Endothelial cell of umbilical vein (primary cell): Measurements from ENCODE around the gene OTULINL.

Experiments used
- CTCF ChIP-seq, 2 donors: IDR thresholded peaks; 1 replicate in 1 of 2; 2 replicates in 1 of 2; pipeline ENCODE4 v1.5.1; 2011; ENCODE audit warnings: low read length in 2 of 2, mild to moderate bottlenecking in 2 of 2, moderate library complexity in 2 of 2, control low read depth in 1 of 2, inconsistent platforms in 1 of 2, low read depth in 1 of 2; ENCODE audit not compliant: insufficient read depth in 1 of 2; ENCODE audit errors: extremely low read depth in 1 of 2
- EZH2 ChIP-seq: IDR thresholded peaks from 2 replicates; pipeline ENCODE4 v1.6.1; 2012; ENCODE audit warnings: borderline replicate concordance, low read depth, mild to moderate bottlenecking, moderate library complexity, low read length, inconsistent platforms; ENCODE audit not compliant: severe bottlenecking
- FOS ChIP-seq: IDR thresholded peaks from 2 replicates; pipeline ENCODE4 v1.6.1; 2011; ENCODE audit warnings: mild to moderate bottlenecking, low read length, moderate library complexity, borderline replicate concordance; ENCODE audit not compliant: insufficient read depth
- GATA2 ChIP-seq: IDR thresholded peaks from 2 replicates; pipeline ENCODE4 v1.7.0; 2011; ENCODE audit warnings: low read depth, mild to moderate bottlenecking, moderate library complexity, mixed read lengths, low read length; ENCODE audit not compliant: insufficient read length, insufficient read depth
- JUN ChIP-seq: IDR thresholded peaks from 2 replicates; pipeline ENCODE4 v1.6.1; 2011; ENCODE audit warnings: borderline replicate concordance, low read depth; ENCODE audit not compliant: insufficient read length, insufficient read depth
- MAX ChIP-seq: IDR thresholded peaks from 2 replicates; pipeline ENCODE4 v1.6.1; 2011; ENCODE audit not compliant: insufficient read depth, insufficient read length
- MYC ChIP-seq: IDR thresholded peaks from one replicate; pipeline ENCODE4 v1.6.1; 2011; ENCODE audit warnings: mild to moderate bottlenecking, low read depth, low read length
- POLR2A ChIP-seq: IDR thresholded peaks from 2 replicates; pipeline ENCODE4 v1.6.1; 2012; ENCODE audit warnings: low read depth, mild to moderate bottlenecking, control low read depth, low read length
- POLR2AphosphoS5 ChIP-seq: IDR thresholded peaks from 2 replicates; pipeline ENCODE4 v1.6.1; 2012; ENCODE audit warnings: low read depth, mild to moderate bottlenecking, control low read depth, low read length, moderate library complexity; ENCODE audit not compliant: insufficient read depth

- TF ChIP-seq POLR2A, result no peak
- no peak for TF ChIP-seq POLR2AphosphoS5
- TF ChIP-seq CTCF (IDR thresholded peaks at IDR 0.05; ENCODE audit: extremely low read depth in 1 of 2, insufficient read depth in 1 of 2, low read depth in 1 of 2, low read length in 2 of 2), result no peak
- TF ChIP-seq JUN, result no peak
- TF ChIP-seq EZH2, result no peak
- no peak for TF ChIP-seq MYC
- TF ChIP-seq MAX, result no peak
- TF ChIP-seq GATA2, result no peak
- TF ChIP-seq FOS, result no peak
Observed at GRCh38 chr5:14557791-14558415, 23.7 kb upstream of the OTULINL start.
